ENCODE measurements around the gene ROBO1. TPM values are rescaled to one million over a fixed set of nuclear protein-coding genes. Genes with fewer than 3 reads are reported as not detected.

The ROBO1 gene
- total RNA-seq, 2 experiments from 2014 or later: 8.6 to 9.0 TPM

- Mint-ChIP-seq H3K4me3 (no peak overlapping the region), H3K9me3 (peaks cover 11% of the 10 kb centered on the region), H3K27ac (no peak overlapping the region), H3K27me3 (no peaks in the 10 kb centered on the region), H3K36me3 (ENCODE audit: low read depth) (no peaks in the 10 kb centered on the region), H3K4me1 (ENCODE audit: low read depth) (no peaks in the 10 kb centered on the region)
- DNase-seq: no peak
- no peak for ATAC-seq
- intact Hi-C loops (cut with micrococcal nuclease): no loop called here
- CTCF ChIA-PET: no interaction called here
- POLR2A ChIA-PET: no interaction called here
- TF ChIP-seq, protein P1, sequence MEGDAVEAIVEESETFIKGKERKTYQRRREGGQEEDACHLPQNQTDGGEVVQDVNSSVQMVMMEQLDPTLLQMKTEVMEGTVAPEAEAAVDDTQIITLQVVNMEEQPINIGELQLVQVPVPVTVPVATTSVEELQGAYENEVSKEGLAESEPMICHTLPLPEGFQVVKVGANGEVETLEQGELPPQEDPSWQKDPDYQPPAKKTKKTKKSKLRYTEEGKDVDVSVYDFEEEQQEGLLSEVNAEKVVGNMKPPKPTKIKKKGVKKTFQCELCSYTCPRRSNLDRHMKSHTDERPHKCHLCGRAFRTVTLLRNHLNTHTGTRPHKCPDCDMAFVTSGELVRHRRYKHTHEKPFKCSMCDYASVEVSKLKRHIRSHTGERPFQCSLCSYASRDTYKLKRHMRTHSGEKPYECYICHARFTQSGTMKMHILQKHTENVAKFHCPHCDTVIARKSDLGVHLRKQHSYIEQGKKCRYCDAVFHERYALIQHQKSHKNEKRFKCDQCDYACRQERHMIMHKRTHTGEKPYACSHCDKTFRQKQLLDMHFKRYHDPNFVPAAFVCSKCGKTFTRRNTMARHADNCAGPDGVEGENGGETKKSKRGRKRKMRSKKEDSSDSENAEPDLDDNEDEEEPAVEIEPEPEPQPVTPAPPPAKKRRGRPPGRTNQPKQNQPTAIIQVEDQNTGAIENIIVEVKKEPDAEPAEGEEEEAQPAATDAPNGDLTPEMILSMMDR (IDR thresholded peaks at IDR 0.05): no peak
Observed at GRCh38 chr3:79297245-79297960, 470.4 kb downstream of the ROBO1 start.

GRCh38 chr3:79286882-79287281, 480.9 kb downstream of the ROBO1 start:
- H3K4me3 Mint-ChIP-seq: no peak overlapping the region
- H3K9me3 Mint-ChIP-seq: peaks cover 6% of the 10 kb centered on the region
- H3K36me3 Mint-ChIP-seq (ENCODE audit: low read depth): no peaks in the 10 kb centered on the region
- intact Hi-C loops (cut with micrococcal nuclease): no loop called here
- H3K4me1 Mint-ChIP-seq (ENCODE audit: low read depth): no peaks in the 10 kb centered on the region
- TF ChIP-seq, protein P1 (IDR thresholded peaks at IDR 0.05): no peak
- H3K27ac Mint-ChIP-seq: no peak overlapping the region
- POLR2A ChIA-PET: no interaction called here
- no peak for ATAC-seq
- no peak for DNase-seq
- CTCF ChIA-PET: no interaction called here
- H3K27me3 Mint-ChIP-seq: no peaks in the 10 kb centered on the region

GRCh38 chr3:79285871-79286270, 481.9 kb downstream of the ROBO1 start:
- TF ChIP-seq, protein P1 (IDR thresholded peaks at IDR 0.05): no peak
- POLR2A ChIA-PET: no interaction called here
- Mint-ChIP-seq H3K27ac (no peak overlapping the region), H3K4me3 (no peak overlapping the region), H3K4me1 (ENCODE audit: low read depth) (no peaks in the 10 kb centered on the region), H3K27me3 (no peaks in the 10 kb centered on the region), H3K9me3 (peaks cover 7% of the 10 kb centered on the region), H3K36me3 (ENCODE audit: low read depth) (no peaks in the 10 kb centered on the region)
- no peak for ATAC-seq
- intact Hi-C loops (cut with micrococcal nuclease): no loop called here
- no peak for DNase-seq
- CTCF ChIA-PET: no interaction called here

- TF ChIP-seq, protein P1 (IDR thresholded peaks at IDR 0.05): no peak
- H3K27me3 Mint-ChIP-seq: no peaks in the 10 kb centered on the region
- H3K9me3 Mint-ChIP-seq: peaks cover 7% of the 10 kb centered on the region
- H3K4me3 Mint-ChIP-seq: no peak overlapping the region
- POLR2A ChIA-PET: no interaction called here
- H3K27ac Mint-ChIP-seq: no peak overlapping the region
- DNase-seq (no peak), ATAC-seq (no peak)
- H3K36me3 Mint-ChIP-seq (ENCODE audit: low read depth): no peaks in the 10 kb centered on the region
- no peaks in the 10 kb centered on the region for H3K4me1 Mint-ChIP-seq (ENCODE audit: low read depth)
- intact Hi-C loops (cut with micrococcal nuclease): no loop called here
- CTCF ChIA-PET: no interaction called here
Observed at GRCh38 chr3:79285380-79285779, 482.4 kb downstream of the ROBO1 start.

- ChIA-PET POLR2A (no interaction called here), CTCF (no interaction called here)
- intact Hi-C loops (cut with micrococcal nuclease): no loop called here
- Mint-ChIP-seq H3K27ac (no peak overlapping the region), H3K4me1 (ENCODE audit: low read depth) (no peaks in the 10 kb centered on the region), H3K27me3 (no peaks in the 10 kb centered on the region), H3K4me3 (no peak overlapping the region), H3K9me3 (peaks cover 7% of the 10 kb centered on the region), H3K36me3 (ENCODE audit: low read depth) (no peaks in the 10 kb centered on the region)
- ATAC-seq: no peak
- DNase-seq: no peak
- TF ChIP-seq, protein P1 (IDR thresholded peaks at IDR 0.05): no peak
Observed at GRCh38 chr3:79284781-79285180, 483.0 kb downstream of the ROBO1 start.

Measured in activated CD8-positive, alpha-beta T cell treated with anti-CD3 and anti-CD28 coated beads for 36 hours (primary cell).